HepG2 (cell line): ENCODE measurements around the gene NARF. TPM values are rescaled to one million over a fixed set of nuclear protein-coding genes. Genes with fewer than 3 reads are reported as not detected.

ENCODE experiments used
- MAZ ChIP-seq, 2 experiments: sonication (generic) in 1 of 2; formaldehyde crosslinking in 1 of 2; IDR thresholded peaks; 2 replicates each; pipeline versions ENCODE4 v1.5.0 to v1.6.1; 2012 to 2020; ENCODE audit warnings: low read depth in 2 of 2, mild to moderate bottlenecking in 2 of 2, borderline replicate concordance in 1 of 2, improper control_type of control experiment in 1 of 2, low read length in 1 of 2, missing genetic modification reagents in 1 of 2, moderate library complexity in 1 of 2
- NR3C1 ChIP-seq: sonication (generic); formaldehyde crosslinking; IDR thresholded peaks from 2 replicates; pipeline ENCODE4 v1.4.0; 2020; ENCODE audit warnings: missing genetic modification reagents
- PRDM15 ChIP-seq: sonication (generic); formaldehyde crosslinking; IDR thresholded peaks from 2 replicates; pipeline ENCODE4 v1.4.0; 2020; ENCODE audit warnings: missing genetic modification reagents
- TSC22D2 ChIP-seq: sonication (generic); formaldehyde crosslinking; IDR thresholded peaks from 2 replicates; pipeline ENCODE4 v1.5.1; 2020; ENCODE audit warnings: missing genetic modification reagents, mild to moderate bottlenecking, borderline replicate concordance
- YEATS2 ChIP-seq: sonication (generic); formaldehyde crosslinking; IDR thresholded peaks from 2 replicates; pipeline ENCODE4 v1.4.0; 2020; ENCODE audit warnings: missing genetic modification reagents, borderline replicate concordance
- polyA plus RNA-seq, 8 experiments: library from polyadenylated mRNA; depleted of rRNA in 3 of 8; stranded (reverse) in 7 of 8; unstranded in 1 of 8; fragments of >200 nt; fragmentation: Illumina TruSeq in 4 of 8; extraction: Trizol in 4 of 8; gene quantifications; 2 replicates each; pipeline versions ENCODE4 v1.2.1 to v1.2.3, GENCODE V29; 2011 to 2016; ENCODE audit warnings: low read depth in 4 of 8, missing spikeins in 1 of 8, mixed read lengths in 1 of 8; ENCODE audit not compliant: insufficient read depth in 1 of 8
- total RNA-seq, 5 experiments: library from RNA; depleted of rRNA; stranded (reverse); fragments of >200 nt; fragmentation: Illumina TruSeq; extraction: Trizol; gene quantifications; 2 replicates each; pipeline ENCODE4 v1.2.3, GENCODE V29; 2016; ENCODE audit warnings: low read depth in 1 of 5
- TF ChIP-seq, protein P1 (sequence below): sonication (generic); formaldehyde crosslinking; IDR thresholded peaks from 2 replicates; pipeline ENCODE4 v1.4.0; 2020; ENCODE audit warnings: missing genetic modification reagents
- TF ChIP-seq, protein P2 (sequence below): sonication (generic); formaldehyde crosslinking; IDR thresholded peaks from 2 replicates; pipeline ENCODE4 v1.5.0; 2020; ENCODE audit warnings: missing genetic modification reagents
- TF ChIP-seq, protein P3 (sequence below): IDR thresholded peaks from 2 replicates; pipeline ENCODE4 v1.6.1; 2016; ENCODE audit warnings: missing biosample characterization, missing genetic modification reagents, low read depth

NARF gene
- total and polyA plus RNA-seq, 2 of the 13 experiments (the other 11 are each of a cell fraction or from before 2014, with no cell fraction given) = 61.1 to 144 TPM

DNA sequence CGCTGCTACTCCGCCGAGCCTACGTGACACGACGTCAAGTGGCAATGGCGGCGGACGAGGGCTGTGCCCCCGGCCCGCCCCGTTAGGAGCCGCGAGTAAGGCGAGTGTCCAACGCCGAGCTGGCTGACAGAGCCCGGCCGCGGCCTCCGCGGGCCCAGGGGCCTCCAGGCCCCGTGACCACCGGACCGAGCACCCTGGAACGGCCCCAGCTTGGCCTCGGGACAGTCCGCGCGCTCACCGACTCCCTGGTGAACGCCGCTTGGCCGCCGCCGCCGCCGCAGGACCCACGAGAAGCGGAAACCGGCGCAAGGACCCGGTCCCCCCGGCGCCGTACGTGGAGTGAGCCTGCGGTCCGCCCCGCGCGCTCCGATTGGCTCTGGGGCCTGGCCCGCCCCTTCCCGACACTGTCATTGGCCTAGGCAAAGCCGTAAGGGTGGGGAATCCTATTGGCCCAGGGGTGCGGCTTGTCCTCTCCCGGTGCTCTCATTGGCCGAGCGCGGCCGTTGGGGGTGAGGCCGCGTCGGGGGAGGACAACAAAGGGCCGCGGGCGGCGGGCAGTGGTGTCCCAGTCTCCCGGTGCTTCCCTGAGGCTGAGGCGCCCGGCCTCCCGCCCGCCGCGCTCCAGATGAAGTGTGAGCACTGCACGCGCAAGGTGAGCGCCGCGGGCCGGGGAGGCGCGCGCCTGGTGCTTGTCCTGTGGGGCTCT is at the start of gene NARF (continued):
- TF ChIP-seq MAZ (IDR thresholded peaks at IDR 0.05; ENCODE audit: borderline replicate concordance, low read depth, low read length) (peak; percentile 73), MAZ (CRISPR knock-in tag; IDR thresholded peaks at IDR 0.05; ENCODE audit: low read depth) (peak; percentile 82), TSC22D2 (CRISPR knock-in tag) (peak; percentile 21; the same call in 1 of the 2 replicates), YEATS2 (CRISPR knock-in tag) (peak; percentile 85; the same call in 1 of the 2 replicates), NR3C1 (CRISPR knock-in tag) (no peak), PRDM15 (CRISPR knock-in tag) (peak; percentile 63; the same call in 1 of the 2 replicates)
- TF ChIP-seq, protein P1, sequence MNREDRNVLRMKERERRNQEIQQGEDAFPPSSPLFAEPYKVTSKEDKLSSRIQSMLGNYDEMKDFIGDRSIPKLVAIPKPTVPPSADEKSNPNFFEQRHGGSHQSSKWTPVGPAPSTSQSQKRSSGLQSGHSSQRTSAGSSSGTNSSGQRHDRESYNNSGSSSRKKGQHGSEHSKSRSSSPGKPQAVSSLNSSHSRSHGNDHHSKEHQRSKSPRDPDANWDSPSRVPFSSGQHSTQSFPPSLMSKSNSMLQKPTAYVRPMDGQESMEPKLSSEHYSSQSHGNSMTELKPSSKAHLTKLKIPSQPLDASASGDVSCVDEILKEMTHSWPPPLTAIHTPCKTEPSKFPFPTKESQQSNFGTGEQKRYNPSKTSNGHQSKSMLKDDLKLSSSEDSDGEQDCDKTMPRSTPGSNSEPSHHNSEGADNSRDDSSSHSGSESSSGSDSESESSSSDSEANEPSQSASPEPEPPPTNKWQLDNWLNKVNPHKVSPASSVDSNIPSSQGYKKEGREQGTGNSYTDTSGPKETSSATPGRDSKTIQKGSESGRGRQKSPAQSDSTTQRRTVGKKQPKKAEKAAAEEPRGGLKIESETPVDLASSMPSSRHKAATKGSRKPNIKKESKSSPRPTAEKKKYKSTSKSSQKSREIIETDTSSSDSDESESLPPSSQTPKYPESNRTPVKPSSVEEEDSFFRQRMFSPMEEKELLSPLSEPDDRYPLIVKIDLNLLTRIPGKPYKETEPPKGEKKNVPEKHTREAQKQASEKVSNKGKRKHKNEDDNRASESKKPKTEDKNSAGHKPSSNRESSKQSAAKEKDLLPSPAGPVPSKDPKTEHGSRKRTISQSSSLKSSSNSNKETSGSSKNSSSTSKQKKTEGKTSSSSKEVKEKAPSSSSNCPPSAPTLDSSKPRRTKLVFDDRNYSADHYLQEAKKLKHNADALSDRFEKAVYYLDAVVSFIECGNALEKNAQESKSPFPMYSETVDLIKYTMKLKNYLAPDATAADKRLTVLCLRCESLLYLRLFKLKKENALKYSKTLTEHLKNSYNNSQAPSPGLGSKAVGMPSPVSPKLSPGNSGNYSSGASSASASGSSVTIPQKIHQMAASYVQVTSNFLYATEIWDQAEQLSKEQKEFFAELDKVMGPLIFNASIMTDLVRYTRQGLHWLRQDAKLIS (CRISPR knock-in tag) = no peak
- TF ChIP-seq, protein P2, sequence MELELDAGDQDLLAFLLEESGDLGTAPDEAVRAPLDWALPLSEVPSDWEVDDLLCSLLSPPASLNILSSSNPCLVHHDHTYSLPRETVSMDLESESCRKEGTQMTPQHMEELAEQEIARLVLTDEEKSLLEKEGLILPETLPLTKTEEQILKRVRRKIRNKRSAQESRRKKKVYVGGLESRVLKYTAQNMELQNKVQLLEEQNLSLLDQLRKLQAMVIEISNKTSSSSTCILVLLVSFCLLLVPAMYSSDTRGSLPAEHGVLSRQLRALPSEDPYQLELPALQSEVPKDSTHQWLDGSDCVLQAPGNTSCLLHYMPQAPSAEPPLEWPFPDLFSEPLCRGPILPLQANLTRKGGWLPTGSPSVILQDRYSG (CRISPR knock-in tag) = peak; percentile 54; the same call in 1 of the 2 replicates
- TF ChIP-seq, protein P3, sequence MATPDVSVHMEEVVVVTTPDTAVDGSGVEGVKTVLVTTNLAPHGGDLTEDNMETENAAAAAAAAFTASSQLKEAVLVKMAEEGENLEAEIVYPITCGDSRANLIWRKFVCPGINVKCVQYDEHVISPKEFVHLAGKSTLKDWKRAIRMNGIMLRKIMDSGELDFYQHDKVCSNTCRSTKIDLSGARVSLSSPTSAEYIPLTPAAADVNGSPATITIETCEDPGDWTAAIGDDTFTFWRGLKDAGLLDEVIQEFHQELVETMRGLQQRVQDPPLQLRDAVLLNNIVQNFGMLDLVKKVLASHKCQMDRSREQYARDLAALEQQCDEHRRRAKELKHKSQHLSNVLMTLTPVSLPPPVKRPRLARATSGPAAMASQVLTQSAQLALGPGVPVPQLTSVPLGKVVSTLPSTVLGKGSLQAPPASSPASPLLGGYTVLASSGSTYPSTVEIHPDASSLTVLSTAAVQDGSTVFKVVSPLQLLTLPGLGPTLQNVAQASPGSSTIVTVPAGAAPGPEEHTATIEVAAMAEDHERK (CRISPR knock-in tag) = peak; percentile 68; the same call in 1 of the 2 replicates
